Measurements from ENCODE around the gene GSTM4. TPM values are rescaled to one million over a fixed set of nuclear protein-coding genes. Genes with fewer than 3 reads are reported as not detected.

Gene GSTM4
- polyA plus RNA-seq, 2 donors, result 22.9 to 26.4 TPM

DNA sequence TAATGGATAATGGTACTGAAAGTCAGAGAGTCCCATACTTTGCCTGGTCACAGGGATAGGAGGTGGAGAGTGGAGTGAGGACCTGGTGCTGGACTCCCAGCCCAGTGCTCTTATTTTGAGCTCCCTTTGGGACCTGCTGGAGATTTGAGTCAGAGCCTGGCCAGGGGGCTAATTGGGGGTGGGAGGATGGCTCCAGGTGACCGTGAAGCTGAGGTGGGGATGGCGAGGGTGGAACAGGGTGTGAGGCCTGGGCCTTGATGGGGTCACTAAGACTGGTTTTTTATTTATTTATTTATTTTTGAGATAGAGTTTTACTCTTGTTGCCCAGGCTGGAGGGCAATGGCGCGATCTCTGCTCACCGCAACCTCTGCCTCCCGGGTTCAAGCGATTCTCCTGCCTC, 18.5 kb upstream of the GSTM4 start:
- H3K4me1 ChIP-seq (ENCODE audit: control insufficient read depth in 2 of 2, insufficient read depth in 2 of 2, low read length in 1 of 2), result peaks cover 0 to 6% of the 10 kb centered on the region in 2 donors

GRCh38 chr1:109639063-109639840, 16.6 kb upstream of the GSTM4 start:
- 80 to 88% methylated on average over 9 of the region's 9 CpGs for WGBS, 2 donors
- no peaks in the 10 kb centered on the region for H3K4me1 ChIP-seq (ENCODE audit: control insufficient read depth in 2 of 2, insufficient read depth in 2 of 2, low read length in 1 of 2)
- no peaks in the 10 kb centered on the region for H3K36me3 ChIP-seq (ENCODE audit: control insufficient read depth in 2 of 2, insufficient read depth in 2 of 2, low read length in 1 of 2)

More for the DNA sequence above, 18.5 kb upstream of the GSTM4 start:
- Histone ChIP-seq H3K27me3 (ENCODE audit: control insufficient read depth in 1 of 2, insufficient read depth in 2 of 2, low read length in 2 of 2) (no peaks in the 10 kb centered on the region), H3K9me3 (ENCODE audit: control insufficient read depth in 2 of 2, insufficient read depth in 1 of 2, low read depth in 1 of 2, low read length in 1 of 2) (no peaks in the 10 kb centered on the region), H3K36me3 (ENCODE audit: control insufficient read depth in 2 of 2, insufficient read depth in 2 of 2, low read length in 1 of 2) (no peaks in the 10 kb centered on the region), H3K27ac (ENCODE audit: low read depth in 2 of 2, low read length in 1 of 2) (no peak overlapping the region), H3K4me3 (ENCODE audit: low read depth in 1 of 2, low read length in 2 of 2) (no peak overlapping the region)
- WGBS, 2 donors, result 91 to 98% methylated on average over 7 of the region's 7 CpGs

DNA sequence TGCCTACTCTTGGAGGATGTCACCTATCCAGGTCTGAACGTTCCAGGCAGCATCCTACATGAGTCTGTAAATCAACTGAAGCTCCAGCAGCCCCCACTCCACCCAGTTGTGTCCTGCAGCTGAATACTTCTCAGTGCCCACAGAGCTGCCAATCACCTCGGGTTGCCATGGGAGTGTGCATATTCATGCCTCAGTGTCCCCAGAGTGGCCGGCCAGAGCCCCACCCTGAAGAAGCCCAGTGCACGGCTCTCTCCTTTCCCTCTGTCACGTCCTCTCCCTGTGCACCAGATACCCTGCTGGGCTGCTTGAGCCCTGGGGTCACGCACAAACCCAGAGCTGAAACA, 16.1 kb upstream of the GSTM4 start:
- H3K27ac ChIP-seq (ENCODE audit: low read depth in 2 of 2, low read length in 1 of 2), result no peak overlapping the region
- no peak overlapping the region for H3K4me3 ChIP-seq (ENCODE audit: low read depth in 1 of 2, low read length in 2 of 2)
- no peaks in the 10 kb centered on the region for H3K27me3 ChIP-seq (ENCODE audit: control insufficient read depth in 1 of 2, insufficient read depth in 2 of 2, low read length in 2 of 2)
- H3K4me1 ChIP-seq (ENCODE audit: control insufficient read depth in 2 of 2, insufficient read depth in 2 of 2, low read length in 1 of 2), result no peaks in the 10 kb centered on the region
- H3K36me3 ChIP-seq (ENCODE audit: control insufficient read depth in 2 of 2, insufficient read depth in 2 of 2, low read length in 1 of 2), result no peaks in the 10 kb centered on the region
- 45% methylated on average over 6 of the region's 6 CpGs for WGBS, 2 donors
- H3K9me3 ChIP-seq (ENCODE audit: control insufficient read depth in 2 of 2, insufficient read depth in 1 of 2, low read depth in 1 of 2, low read length in 1 of 2), result no peaks in the 10 kb centered on the region

More at GRCh38 chr1:109639063-109639840, 16.6 kb upstream of the GSTM4 start:
- H3K9me3 ChIP-seq (ENCODE audit: control insufficient read depth in 2 of 2, insufficient read depth in 1 of 2, low read depth in 1 of 2, low read length in 1 of 2), result no peaks in the 10 kb centered on the region
- H3K4me3 ChIP-seq (ENCODE audit: low read depth in 1 of 2, low read length in 2 of 2), result no peak overlapping the region
- H3K27me3 ChIP-seq (ENCODE audit: control insufficient read depth in 1 of 2, insufficient read depth in 2 of 2, low read length in 2 of 2), result no peaks in the 10 kb centered on the region
- H3K27ac ChIP-seq (ENCODE audit: low read depth in 2 of 2, low read length in 1 of 2), result no peak overlapping the region

DNA sequence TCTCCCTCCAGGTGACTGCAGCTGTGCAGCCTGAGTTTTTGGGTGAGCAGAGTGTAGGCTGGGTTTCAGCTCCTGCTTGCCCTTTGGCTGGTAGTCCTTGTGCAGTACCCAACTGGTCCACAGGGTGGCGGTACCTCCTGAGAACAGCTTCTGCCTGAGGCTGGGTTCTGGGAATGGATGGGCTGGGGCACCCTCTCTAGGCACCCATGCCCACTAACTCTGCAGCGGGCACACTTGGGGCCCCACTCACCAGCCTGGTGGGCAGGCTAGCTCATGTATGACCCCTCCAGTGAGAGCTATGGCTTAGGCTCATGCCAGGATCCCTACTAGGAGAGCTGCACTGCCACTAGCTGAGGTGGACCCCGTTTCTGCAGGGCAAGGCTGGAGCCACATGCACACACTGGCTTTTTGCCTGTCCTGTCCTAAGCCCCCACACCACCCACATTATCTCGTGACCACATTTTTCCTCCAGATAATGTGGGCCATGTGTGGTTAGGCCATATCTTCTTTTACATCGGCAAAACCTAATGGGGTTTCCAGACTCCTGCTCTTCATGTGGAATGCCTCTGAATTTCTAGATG, 15.5 kb upstream of the GSTM4 start:
- no peaks in the 10 kb centered on the region for H3K9me3 ChIP-seq (ENCODE audit: control insufficient read depth in 2 of 2, insufficient read depth in 1 of 2, low read depth in 1 of 2, low read length in 1 of 2)
- no peak overlapping the region for H3K27ac ChIP-seq (ENCODE audit: low read depth in 2 of 2, low read length in 1 of 2)
- H3K4me1 ChIP-seq (ENCODE audit: control insufficient read depth in 2 of 2, insufficient read depth in 2 of 2, low read length in 1 of 2), result no peaks in the 10 kb centered on the region
- no peak overlapping the region for H3K4me3 ChIP-seq (ENCODE audit: low read depth in 1 of 2, low read length in 2 of 2)
- H3K27me3 ChIP-seq (ENCODE audit: control insufficient read depth in 1 of 2, insufficient read depth in 2 of 2, low read length in 2 of 2), result no peaks in the 10 kb centered on the region
- H3K36me3 ChIP-seq (ENCODE audit: control insufficient read depth in 2 of 2, insufficient read depth in 2 of 2, low read length in 1 of 2), result no peaks in the 10 kb centered on the region
- 43 to 47% methylated on average over 5 of the region's 5 CpGs for WGBS, 2 donors

DNA sequence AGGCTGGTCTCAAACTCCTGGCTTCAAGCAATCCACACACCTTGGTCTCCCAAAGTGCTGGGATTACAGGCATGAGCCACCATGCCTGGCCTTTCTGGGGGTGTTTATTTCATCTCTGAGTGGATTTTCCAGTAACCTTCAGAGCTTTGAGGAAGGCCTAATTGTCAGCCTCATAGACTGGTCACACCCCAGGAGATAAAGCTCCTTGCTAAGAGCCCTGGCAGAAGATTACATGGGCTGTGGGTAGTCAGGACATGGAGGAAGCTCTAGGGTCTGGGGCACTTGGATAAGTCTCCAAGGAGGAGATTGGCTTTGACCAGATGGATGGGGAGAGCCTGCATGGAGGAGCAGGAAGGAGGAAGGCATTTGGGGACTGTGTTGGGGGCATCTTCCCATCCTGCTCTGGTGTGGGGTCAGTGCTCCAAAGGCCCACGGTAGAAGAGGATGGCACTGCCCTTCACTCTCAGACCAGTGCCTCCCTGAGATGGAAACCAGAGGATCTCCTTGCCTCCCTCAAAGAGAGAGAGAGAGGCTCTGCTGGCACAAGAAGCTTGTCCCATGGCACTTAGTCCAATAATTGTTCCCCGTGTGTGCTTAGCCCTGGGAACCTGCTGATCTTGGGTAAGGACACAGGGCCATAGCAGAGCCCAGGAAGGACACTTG, 14.7 kb upstream of the GSTM4 start:
- Histone ChIP-seq H3K4me3 (ENCODE audit: low read depth in 1 of 2, low read length in 2 of 2) (no peak overlapping the region), H3K36me3 (ENCODE audit: control insufficient read depth in 2 of 2, insufficient read depth in 2 of 2, low read length in 1 of 2) (no peaks in the 10 kb centered on the region), H3K27ac (ENCODE audit: low read depth in 2 of 2, low read length in 1 of 2) (no peak overlapping the region), H3K4me1 (ENCODE audit: control insufficient read depth in 2 of 2, insufficient read depth in 2 of 2, low read length in 1 of 2) (no peaks in the 10 kb centered on the region), H3K9me3 (ENCODE audit: control insufficient read depth in 2 of 2, insufficient read depth in 1 of 2, low read depth in 1 of 2, low read length in 1 of 2) (no peaks in the 10 kb centered on the region), H3K27me3 (ENCODE audit: control insufficient read depth in 1 of 2, insufficient read depth in 2 of 2, low read length in 2 of 2) (no peaks in the 10 kb centered on the region)
- 77 to 82% methylated on average over 2 of the region's 2 CpGs for WGBS, 2 donors

GRCh38 chr1:109641861-109642260, 14.0 kb upstream of the GSTM4 start:
- Histone ChIP-seq H3K4me1 (ENCODE audit: control insufficient read depth in 2 of 2, insufficient read depth in 2 of 2, low read length in 1 of 2) (no peaks in the 10 kb centered on the region), H3K27me3 (ENCODE audit: control insufficient read depth in 1 of 2, insufficient read depth in 2 of 2, low read length in 2 of 2) (no peaks in the 10 kb centered on the region), H3K9me3 (ENCODE audit: control insufficient read depth in 2 of 2, insufficient read depth in 1 of 2, low read depth in 1 of 2, low read length in 1 of 2) (no peaks in the 10 kb centered on the region), H3K36me3 (ENCODE audit: control insufficient read depth in 2 of 2, insufficient read depth in 2 of 2, low read length in 1 of 2) (no peaks in the 10 kb centered on the region), H3K4me3 (ENCODE audit: low read depth in 1 of 2, low read length in 2 of 2) (no peak overlapping the region), H3K27ac (ENCODE audit: low read depth in 2 of 2, low read length in 1 of 2) (no peak overlapping the region)
- 77 to 84% methylated on average over 2 of the region's 2 CpGs for WGBS, 2 donors

GRCh38 chr1:109642626-109643025, 13.3 kb upstream of the GSTM4 start:
- no peaks in the 10 kb centered on the region for H3K36me3 ChIP-seq (ENCODE audit: control insufficient read depth in 2 of 2, insufficient read depth in 2 of 2, low read length in 1 of 2)
- H3K27me3 ChIP-seq (ENCODE audit: control insufficient read depth in 1 of 2, insufficient read depth in 2 of 2, low read length in 2 of 2), result no peaks in the 10 kb centered on the region
- WGBS, 2 donors, result 67 to 70% methylated on average over 3 of the region's 3 CpGs
- H3K4me3 ChIP-seq (ENCODE audit: low read depth in 1 of 2, low read length in 2 of 2), result no peak overlapping the region
- no peaks in the 10 kb centered on the region for H3K4me1 ChIP-seq (ENCODE audit: control insufficient read depth in 2 of 2, insufficient read depth in 2 of 2, low read length in 1 of 2)
- no peak overlapping the region for H3K27ac ChIP-seq (ENCODE audit: low read depth in 2 of 2, low read length in 1 of 2)
- H3K9me3 ChIP-seq (ENCODE audit: control insufficient read depth in 2 of 2, insufficient read depth in 1 of 2, low read depth in 1 of 2, low read length in 1 of 2), result no peaks in the 10 kb centered on the region

DNA sequence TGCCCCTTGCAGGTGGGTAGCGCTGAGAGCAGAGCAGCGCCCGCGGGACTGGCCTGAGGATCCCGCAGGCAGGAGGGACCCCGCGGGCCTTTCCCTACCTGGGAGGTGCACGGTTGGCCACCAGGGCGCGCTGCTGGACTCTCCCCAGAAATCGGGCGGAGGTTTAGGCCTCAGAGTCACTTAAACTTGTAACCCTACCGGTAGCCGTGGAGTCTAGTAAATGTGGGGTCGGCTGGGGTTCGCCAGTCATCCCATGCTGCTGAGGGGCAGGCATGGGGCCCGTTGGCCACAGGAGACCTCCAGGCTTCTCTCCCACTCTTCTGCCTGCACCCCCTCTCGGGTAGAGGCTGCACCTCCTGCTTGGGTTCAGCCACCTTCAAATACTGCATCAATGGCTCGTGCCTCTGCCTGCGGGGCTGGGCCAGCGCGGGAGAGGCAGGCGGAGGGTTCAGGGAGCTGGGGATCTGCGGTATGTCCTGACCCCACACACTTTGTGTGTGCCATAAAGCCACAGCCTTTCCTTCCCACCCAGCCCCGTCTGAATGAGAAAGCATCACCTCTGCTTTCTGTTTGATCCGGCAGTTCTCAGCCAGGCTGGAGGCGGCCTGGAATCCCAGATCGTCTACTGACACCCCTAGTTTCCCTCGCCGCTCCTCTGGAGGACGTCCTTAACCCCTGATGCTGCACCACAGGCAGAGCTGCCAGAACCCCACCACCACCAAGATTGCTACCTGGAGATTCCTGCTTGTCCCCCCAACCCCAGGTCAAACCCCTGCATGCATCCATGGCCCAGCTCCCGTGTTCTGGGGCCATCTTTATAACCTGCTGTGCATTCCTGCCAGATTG, 12.3 kb upstream of the GSTM4 start:
- Histone ChIP-seq H3K36me3 (ENCODE audit: control insufficient read depth in 2 of 2, insufficient read depth in 2 of 2, low read length in 1 of 2) (no peaks in the 10 kb centered on the region), H3K27ac (ENCODE audit: low read depth in 2 of 2, low read length in 1 of 2) (no peak overlapping the region), H3K4me3 (ENCODE audit: low read depth in 1 of 2, low read length in 2 of 2) (no peak overlapping the region), H3K27me3 (ENCODE audit: control insufficient read depth in 1 of 2, insufficient read depth in 2 of 2, low read length in 2 of 2) (no peaks in the 10 kb centered on the region), H3K4me1 (ENCODE audit: control insufficient read depth in 2 of 2, insufficient read depth in 2 of 2, low read length in 1 of 2) (no peaks in the 10 kb centered on the region), H3K9me3 (ENCODE audit: control insufficient read depth in 2 of 2, insufficient read depth in 1 of 2, low read depth in 1 of 2, low read length in 1 of 2) (no peaks in the 10 kb centered on the region)
- 36 to 37% methylated on average over 32 of the region's 32 CpGs for WGBS, 2 donors

DNA sequence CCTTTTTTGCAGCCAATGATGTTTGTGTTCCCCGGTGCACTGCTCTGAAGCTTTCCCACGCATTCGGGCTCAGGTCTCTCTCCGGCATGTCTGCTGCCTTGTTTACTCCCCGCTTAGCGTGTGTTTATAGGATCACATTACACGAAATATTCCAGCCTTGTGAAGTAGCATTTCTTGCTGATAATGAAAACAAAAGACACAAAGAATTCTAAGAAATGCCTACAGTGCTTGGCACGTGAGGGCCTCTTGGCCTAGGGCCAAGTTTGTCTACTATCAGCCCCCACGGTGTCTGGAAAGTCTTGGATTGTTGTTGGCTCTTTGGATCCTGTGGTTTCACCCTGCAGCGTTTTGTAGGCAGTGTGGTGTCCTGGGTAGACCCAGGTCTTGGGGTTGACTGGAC, 11.2 kb upstream of the GSTM4 start:
- 25 to 51% methylated on average over 5 to 10 of the region's 10 CpGs for WGBS, 2 donors
- no peak overlapping the region for H3K4me3 ChIP-seq (ENCODE audit: low read depth in 1 of 2, low read length in 2 of 2)
- H3K27ac ChIP-seq (ENCODE audit: low read depth in 2 of 2, low read length in 1 of 2), result no peak overlapping the region
- no peaks in the 10 kb centered on the region for H3K27me3 ChIP-seq (ENCODE audit: control insufficient read depth in 1 of 2, insufficient read depth in 2 of 2, low read length in 2 of 2)
- no peaks in the 10 kb centered on the region for H3K9me3 ChIP-seq (ENCODE audit: control insufficient read depth in 2 of 2, insufficient read depth in 1 of 2, low read depth in 1 of 2, low read length in 1 of 2)
- no peaks in the 10 kb centered on the region for H3K4me1 ChIP-seq (ENCODE audit: control insufficient read depth in 2 of 2, insufficient read depth in 2 of 2, low read length in 1 of 2)
- H3K36me3 ChIP-seq (ENCODE audit: control insufficient read depth in 2 of 2, insufficient read depth in 2 of 2, low read length in 1 of 2), result no peaks in the 10 kb centered on the region

All from esophagus (tissue), 2 donors.